NCI-H345 treated with DMSO at 0.1 percent for 48 hours (cell line): ENCODE measurements around the gene UTP25.
A peak's percentile ranks its signal among the peaks of the same experiment; 100 is the strongest.
"Not testable (repeated sequence)": the region's sequence is repeated elsewhere in the genome, so short reads cannot be mapped to it uniquely, and the experiment has no call there.

Experiments used
- DNase-seq: peaks from one replicate; lab custom pipeline; 2025; ENCODE audit not compliant: unreplicated experiment; lab: John Stamatoyannopoulos, UW

The UTP25 gene, protein sequence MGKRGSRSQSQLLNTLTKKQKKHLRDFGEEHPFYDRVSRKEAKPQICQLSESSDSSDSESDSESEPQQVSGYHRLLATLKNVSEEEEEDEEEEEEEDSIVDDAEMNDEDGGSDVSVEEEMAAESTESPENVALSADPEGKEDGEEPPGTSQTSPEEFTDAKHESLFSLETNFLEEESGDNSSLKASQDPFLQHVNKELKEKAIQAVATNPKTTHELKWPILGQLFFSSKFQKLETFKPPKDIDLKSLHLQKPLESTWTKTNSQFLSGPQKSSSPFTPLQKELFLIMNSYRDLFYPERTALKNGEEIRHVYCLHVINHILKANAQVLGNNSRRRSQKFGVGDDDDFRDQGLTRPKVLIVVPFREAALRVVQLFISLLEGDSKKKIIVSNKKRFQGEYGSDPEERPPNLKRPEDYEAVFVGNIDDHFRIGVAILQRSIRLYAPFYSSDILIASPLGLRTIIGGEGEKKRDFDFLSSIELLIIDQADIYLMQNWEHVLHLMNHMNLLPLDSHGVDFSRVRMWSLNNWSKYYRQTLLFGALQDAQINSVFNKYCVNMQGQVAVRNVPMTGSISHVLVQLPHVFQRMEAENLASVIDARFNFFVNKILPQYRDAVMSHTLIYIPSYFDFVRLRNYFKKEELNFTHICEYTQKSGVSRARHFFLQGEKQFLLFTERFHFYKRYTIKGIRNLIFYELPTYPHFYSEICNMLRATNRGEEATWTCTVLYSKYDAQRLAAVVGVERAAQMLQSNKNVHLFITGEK

DNA sequence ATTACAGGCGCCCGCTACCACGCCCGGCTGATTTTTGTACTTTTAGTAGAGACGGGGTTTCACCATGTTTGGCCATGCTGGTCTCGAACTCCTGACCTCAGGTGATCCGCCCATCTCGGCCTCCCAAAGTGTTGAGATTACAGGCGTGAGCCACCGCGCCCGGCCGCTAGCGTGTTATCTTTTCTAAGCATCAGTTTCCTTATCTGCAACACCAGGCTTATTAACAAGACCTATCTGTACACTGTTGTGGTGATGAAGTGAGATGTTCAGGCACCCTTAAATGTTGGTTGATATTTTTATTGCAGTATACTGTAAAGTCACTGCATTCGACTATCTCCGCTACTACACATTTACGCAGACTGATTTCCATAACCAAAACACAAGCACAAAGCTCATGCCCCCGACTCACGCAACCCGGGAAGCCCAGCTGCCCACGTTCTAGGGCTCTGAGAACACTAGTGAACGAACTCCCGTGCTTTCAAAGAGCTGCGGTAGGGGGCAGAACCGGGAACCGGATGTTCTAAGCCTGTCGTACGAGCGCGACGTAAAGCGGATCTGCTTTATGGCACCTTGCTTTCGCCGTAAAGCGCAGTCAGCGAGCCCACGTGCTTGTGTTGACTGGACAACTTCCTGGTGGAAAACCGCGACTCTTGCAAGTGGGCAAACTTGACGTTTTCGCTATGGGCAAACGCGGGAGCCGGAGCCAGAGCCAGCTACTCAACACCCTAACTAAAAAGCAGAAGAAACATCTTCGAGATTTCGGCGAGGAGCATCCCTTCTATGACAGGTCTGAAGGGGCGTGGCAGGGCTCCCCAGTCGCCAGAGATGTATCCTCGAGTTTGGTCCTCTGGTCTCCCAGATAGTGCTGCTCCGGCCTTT lies at the start of gene UTP25:
Gene UTP25, plus strand, starts transcription at position 589 of the 879 bp plus-strand sequence. Its CDS starts 92 bp downstream, at position 681.
- DNase-seq, result peak; percentile 90

DNA sequence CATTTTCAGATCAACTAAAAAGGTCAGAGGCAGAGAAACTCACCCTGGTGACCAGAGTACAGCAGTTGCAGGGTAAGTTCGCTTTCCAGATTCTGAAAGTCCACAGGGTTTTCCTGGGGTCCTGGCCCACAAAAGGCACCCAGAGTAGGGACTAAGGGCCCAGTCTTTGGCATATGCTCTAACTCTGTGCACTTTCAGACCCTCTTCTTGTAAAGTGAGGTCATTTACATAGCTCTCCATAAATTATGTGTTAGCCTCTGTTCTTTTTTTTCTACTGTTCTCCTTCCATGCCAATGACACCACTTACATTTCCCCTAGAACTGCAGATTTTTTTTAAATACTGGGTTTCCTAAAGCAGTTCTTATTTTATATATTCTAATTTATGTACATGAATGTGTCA lies 49.7 kb upstream of the UTP25 start:
- DNase-seq, result no peak

DNA sequence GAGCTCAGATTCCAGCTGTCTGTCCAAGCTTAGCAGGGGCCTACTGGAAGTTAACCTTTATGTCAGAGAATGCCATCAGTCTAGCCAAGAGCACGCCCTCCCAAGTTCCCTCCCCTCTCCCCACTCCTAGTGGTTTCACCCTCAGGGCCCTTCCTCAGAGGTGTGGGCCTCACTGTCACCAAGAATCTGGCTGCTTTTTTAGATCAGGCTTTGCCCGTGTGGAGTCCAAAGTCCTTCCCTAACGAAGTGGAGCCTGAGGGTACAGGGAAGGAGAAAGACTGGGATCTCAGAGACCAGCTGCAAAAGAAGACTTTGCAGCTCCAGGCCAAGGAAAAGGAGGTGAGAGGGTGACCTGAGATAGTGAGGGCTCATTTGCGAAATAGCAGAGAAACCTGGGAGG lies 47.5 kb upstream of the UTP25 start:
- DNase-seq, result no peak

DNA sequence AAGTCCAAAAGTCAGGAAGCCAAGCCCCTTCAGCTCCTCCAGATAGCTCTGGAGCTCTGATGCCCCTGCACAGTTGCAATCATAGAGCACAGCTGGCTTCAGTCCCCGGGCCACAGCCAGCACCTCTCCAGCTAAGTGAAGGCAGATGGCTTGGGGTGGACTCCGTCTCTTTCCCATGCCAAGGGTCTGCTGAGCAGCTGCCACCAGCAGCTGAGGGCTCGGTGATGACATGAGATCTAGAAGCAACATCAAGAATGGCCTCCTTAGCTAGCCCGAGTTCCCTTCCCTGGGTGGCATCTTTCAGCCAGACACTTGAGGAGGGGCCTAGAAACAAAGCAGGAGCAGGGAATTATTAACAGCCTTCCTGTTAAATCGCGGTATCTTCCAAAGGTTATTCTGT lies 44.4 kb upstream of the UTP25 start:
- no peak for DNase-seq

DNA sequence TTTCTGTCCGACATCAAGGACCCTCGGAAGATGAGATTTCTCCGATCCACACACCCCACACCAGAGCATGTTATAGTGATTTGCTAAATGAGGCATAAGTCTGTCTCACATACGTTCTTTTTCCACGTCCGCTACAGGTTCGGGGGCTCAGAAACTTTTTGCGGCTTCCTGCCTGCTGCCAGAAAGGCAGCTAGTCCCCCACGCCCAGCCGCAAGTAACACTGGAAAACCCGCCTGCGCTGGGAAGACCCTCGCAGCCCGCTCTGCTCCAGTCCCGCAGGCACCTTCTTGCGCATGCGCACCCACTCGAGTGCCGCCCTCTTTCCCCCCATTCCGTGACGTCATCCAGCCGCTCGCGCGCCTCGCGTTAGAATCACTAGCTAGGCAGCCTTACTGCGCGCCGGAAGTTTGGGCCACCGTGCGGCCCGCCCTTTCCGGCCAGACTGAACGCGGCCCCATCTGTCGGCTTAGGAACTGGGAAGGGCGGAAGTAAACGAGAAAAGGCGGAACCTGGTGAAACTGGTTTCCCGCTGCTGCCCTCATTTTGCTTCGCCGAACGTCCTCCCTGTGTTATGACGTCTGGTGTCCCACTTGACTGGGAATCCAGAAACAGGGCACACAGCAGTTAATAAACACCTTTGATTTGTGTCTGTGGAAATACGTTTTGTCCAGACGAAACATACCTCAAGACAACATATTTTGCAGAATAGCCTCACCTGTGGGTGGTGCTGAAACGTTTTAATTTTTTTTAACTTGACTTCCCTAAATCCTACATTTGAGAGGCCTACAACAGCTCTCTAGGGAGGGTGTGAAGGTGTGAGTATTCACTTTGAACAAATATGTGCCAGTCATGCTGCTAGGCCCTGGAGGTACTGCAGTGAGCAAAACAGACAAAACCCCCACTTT lies 43.3 kb upstream of the UTP25 start, which contains the start of gene C1orf74:
Gene C1orf74, minus strand, starts transcription at position 295 of the 905 bp plus-strand sequence. CDS start 925 bp downstream, outside the sequence.
- DNase-seq, result peak; percentile 95

DNA sequence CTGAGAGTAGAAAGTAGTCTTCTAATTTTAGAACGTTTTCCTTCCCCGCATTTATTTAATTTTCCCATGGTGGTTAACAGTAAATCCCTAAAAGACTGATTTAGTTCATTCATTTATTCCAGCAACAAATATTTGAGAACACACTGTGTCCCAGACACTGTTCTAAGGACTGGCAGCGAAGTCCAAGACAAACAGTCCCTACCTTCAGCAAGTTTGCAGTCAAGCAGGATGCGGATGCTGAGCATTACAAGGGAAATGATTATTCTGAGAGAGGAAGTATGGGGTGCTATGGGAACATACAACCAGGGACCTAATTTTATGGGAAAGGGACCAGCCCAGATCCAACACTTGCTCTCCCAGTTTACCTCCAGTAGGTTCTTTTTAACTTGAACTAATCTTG lies 42.2 kb upstream of the UTP25 start:
- no peak for DNase-seq

DNA sequence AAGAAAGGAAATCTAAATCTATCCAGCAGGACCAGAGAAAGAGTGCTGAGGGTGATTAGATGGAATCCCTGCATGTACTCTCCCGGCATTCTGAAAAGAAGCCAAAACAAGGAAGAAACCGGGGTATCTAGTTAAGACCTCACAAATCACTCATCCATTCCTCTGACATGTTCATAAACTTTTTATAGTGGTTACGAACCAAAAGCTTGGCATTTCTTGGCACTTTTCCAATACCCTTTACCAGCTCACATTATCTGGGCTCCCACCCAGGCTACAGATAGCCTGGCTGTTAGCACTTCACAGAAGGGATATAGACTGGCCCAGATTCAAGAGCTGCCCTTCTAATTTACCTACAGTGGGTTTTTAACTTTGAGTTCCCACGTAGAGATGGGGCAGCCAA lies 41.6 kb upstream of the UTP25 start:
- no peak for DNase-seq

DNA sequence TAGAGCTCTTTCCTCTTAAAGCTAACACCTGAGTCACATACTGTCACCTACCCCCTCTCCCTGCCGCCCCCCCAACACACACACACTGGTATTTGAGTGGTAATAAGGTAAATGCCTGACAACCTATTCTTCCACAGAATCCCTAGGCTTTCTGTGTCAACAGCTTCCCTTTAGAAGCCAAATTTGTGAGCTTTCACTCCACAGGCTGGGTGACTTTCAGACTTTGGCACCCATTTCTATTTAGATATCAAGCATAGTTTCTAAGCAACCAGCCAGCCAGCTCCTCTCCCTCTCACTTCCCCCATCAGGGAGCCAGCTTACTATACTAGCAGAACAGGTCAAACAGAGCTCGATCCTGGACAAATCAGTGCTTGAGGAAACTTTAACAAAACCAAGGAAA lies 40.2 kb upstream of the UTP25 start:
- no peak for DNase-seq

DNA sequence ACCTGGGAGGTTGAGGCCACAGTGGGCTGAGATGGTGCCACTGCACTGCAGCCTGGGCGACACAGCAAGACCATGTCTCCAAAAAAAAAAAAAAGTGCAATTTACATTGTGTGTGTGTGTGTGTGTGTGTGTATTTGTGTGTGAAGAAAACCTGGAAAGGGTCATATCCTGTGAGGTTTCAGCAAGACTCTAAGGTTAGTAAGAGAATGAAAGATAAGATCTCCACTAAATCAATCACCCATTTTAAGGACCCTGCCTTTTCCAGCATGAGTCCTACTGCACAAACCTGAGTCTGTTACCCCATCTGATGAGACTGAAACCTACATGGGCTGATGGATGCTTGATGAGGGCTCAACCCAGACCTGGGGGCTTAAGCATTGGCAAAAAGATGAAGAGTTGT lies 38.5 kb upstream of the UTP25 start:
- DNase-seq, result no peak

DNA sequence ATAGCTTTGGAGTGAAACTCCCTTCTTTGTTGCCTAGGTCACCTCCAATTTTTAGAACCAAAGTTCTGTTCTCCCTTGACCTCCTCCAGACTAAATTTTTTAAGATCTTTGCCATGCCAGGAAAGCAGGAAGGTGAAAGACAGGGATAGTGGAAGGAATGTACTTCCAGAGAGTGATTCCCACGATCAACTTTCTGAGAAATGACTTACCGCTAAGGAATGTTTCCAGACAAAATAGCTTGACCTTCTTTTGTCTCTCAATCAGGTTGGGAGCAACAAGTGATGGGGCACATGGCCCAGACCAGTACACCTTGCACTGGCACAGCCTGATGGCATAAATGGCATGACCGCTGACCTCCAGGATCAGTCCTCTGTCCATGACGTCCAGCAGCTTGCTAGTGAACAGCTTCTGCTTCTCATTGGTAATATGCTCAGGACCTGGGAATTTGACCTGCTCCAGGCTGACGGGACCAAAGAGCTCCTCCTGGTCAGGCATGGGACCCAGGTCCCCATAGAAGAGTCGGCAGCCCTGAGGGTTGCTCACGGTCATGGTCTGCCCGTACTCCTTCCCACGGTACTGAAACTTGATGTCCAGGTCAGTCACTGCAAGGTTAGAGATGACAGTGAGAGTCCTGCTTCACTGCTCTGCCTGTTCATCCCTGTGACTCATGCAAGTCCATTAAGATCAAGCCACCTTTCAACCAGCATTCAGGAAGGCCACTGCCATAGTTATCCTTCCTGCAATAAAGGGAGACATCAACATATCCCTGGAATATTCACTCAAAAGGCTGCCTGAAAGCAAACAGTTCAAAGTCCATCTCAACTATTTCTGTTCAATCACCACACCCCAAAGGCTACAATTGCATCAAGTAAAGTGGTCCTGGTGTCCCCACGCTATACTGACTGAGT lies 37.2 kb upstream of the UTP25 start:
- no peak for DNase-seq

DNA sequence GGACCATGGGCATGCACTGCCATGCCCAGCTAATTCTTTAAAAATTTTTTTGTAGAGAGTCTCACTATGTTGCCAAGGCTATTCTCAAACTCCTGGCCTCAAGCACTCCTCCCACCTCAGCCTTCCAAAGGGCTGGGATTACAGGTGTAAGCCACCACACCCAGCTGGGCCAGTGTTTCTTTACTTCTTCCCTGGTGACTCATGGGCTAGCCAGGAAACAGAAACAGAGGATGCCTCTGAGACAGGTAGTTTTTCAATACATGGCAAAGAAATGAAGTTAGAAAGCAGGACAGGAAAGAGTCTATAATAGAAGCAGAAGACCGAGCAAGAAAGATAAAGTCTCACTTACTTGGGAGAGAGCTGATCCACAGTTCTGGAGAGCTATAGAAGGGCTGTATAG lies 35.9 kb upstream of the UTP25 start:
- DNase-seq, result no peak

DNA sequence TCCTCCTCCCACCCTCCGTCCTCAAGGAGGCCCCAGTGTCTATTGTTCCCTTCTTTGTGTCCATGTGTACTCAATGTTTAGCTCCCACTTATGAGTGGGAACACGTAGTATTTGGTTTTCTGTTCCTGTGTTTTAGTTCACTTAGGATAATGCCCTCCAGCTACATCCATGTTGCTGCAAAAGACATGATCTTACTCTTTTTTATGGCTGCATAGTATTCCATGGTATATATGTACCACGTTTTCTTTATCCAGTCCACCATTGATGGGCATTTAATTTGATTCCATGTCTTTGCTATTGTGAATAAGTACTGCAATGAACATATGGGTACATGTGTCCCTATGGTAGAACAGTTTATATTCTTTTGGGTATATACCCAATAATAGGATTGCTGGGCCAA lies 34.1 kb upstream of the UTP25 start:
- DNase-seq, result not testable (repeated sequence)

DNA sequence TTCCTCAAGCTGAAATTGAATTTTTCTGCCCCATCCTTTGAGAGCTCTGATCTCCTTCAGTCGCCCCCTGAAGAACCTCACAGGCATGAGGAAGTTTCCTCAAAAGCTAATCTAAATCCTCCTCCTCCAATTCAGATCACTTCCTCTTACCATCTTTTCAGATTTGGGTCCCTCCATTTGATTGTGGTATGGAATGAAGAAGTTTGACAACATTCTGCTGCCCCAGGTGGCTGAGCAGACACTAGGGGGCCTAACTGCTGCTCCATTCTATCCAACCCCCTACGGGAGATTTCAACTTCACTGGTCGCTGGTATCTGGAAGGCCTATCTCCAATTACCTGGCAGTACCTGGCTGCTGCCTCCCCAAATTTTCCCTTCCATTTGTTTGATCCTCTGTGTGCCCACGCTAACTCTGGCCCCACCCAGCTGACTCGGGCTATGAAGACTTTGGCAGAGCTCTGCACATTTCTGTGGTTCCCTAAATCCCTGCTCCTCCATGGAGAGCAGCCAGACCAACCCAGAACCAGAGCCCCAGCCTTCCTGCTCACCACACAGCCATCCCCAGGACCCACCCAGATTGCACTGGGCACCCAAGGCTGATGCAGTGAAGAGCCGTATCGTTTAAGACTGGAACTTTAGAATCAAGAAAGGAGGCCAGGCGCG lies 29.7 kb upstream of the UTP25 start:
- DNase-seq, result no peak

DNA sequence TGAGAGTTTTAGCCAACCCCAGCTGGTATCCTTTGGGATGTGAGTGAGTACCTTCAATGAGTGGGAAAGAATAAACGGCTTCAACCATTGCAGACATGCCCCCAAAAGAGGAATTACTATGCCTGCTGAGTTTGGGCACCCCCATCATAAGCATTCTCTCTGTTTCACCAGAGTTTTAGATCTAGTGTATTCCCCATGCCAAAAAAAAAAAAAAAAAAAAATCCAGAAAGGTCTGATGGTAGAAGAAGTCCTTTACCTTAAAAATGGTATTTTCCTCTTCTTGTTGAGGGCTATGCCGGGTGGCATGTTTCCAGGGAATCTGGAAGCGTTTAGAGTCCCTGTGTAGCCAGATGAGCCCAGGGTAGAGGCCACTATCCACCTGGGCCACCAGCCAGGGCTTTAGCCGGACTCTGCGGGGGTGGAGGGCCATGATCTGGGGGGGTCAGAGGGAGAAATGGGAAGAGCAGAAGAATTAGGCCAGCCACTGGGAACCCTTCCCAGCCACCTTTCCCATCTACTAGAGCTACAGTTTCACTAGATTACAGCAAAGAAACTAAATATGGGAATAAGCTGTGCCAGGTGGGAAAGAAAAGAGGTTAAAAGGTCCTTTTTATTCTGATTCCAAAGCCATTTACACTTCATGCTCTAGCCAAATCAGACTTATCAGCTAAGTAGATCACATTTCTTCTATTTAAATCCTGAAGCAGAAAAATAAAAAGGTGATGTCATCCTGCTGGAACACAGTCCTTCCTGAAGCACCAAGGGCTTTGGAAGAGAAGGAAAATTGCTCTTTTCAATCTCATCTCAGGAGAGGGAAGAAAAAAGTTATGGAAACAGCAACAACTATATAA lies 26.6 kb upstream of the UTP25 start:
- no peak for DNase-seq

DNA sequence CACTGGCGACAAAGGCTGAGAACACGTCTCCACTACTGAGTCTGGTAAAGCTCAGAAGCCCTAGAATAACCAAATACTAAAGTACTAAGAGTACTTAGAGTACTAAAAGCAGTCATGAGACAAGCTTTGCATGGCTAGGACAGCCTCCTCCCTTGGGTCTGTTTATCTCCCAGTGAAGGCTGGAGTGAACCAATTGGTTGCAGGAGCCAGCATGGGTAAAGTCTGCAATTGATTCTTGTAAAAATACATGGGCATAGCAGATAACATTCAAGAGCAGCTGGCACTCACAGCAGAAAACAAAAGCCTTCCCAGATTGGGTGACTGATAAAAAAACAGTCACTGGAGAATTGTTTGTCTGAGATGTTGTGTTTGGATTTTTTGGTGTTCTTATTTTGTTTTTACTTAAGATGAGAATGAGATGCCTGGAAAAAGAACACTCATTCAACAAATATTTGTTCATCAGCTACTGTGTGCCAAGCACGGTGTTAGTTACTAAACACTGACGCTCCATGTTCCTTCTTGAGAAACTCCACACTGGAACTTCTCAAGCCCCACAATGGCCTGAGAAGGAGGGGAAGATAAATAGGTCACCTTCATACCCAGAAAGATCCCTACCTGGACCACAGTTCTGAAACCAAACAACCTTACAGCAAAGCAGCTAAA lies 25.5 kb upstream of the UTP25 start:
- DNase-seq, result no peak

DNA sequence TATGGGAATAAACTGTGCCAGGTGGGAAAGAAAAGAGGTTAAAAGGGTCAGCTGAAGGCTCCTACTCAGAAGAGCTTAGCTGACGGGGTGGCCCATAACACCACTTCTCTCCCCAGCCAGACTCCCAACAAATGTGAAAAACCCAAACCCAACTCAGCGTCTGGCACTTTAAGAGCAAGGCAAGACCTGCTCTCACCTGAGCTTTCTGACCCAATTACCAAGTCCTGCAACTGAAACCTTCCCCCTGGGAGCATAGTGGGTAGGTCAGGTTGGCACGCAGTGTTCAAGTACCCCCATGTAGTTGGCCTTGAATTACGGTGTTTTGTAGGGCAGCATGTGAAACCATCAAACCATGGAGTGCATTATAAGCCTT lies 25.0 kb upstream of the UTP25 start:
- DNase-seq, result no peak

DNA sequence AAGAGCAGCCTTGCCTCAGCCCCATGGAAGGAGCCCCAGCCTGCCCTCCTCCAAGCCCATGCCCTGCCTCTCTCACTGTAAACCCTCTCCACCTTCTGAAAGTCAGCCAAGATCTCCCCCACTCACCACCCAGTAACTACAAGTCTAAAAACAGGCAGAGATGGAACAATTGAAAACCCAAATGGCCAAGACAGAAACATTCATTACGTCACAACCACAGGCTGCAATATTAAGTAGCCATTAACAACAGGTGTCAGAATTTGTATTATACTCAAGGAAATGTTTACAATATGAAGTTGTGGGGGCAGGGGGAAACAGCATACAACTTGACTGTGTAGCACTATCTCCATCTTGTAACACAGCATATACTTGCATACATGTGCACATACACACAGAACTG lies 24.2 kb upstream of the UTP25 start:
- DNase-seq, result no peak
